ENCODE data around the gene SNX27. TPM values are rescaled to one million over a fixed set of nuclear protein-coding genes. Genes with fewer than 3 reads are reported as not detected.
"Not testable (repeated sequence)": the region's sequence is repeated elsewhere in the genome, so short reads cannot be mapped to it uniquely, and the experiment has no call there.

Gene SNX27
- total RNA-seq, 1 donor from 2014 or later = 33.9 TPM

DNA sequence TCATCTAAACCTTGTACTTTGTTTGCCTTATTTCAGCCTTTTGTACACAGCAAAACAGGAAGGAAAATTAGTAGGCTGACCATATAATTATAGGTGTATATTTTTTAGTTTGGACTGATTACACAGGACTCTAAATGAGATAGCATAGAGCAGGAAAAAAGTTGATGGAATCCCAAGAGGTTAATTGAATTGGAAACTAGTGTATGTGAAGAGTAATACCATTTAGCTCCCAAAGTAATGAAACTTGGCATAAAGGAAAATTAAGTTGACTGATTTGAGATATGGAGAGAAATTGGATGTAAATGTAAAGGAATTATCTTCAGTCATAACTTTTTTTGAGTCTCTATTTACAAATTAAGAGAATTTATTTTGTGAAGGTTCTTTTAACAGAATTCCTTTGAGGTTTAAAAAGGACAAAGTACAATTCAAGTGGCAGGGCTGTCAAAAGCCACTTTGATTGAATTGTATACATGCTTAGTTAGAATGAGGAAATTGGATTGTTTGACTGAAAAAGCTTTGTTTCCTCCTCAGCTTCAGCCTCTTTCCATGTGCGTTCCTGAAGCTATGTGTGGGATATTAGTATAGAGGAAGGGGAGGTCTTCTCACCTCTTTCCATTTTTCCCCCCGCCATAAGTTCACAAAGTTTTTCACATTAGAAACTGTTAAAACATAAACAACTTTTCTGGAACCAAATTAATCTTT is 26.4 kb downstream of the SNX27 start:
- Mint-ChIP-seq H3K27me3 (ENCODE audit: unreplicated experiment) (no peaks in the 10 kb centered on the region), H3K27ac (ENCODE audit: unreplicated experiment) (peak overlapping the region; percentile 76), H3K4me3 (ENCODE audit: unreplicated experiment) (no peak overlapping the region), H3K9me3 (ENCODE audit: unreplicated experiment) (no peaks in the 10 kb centered on the region), H3K36me3 (ENCODE audit: unreplicated experiment) (peaks cover 8% of the 10 kb centered on the region), H3K4me1 (ENCODE audit: unreplicated experiment) (peaks cover 56% of the 10 kb centered on the region)
- no peak for DNase-seq (ENCODE audit: extremely low spot score, unreplicated experiment)
- TF ChIP-seq, protein P1, sequence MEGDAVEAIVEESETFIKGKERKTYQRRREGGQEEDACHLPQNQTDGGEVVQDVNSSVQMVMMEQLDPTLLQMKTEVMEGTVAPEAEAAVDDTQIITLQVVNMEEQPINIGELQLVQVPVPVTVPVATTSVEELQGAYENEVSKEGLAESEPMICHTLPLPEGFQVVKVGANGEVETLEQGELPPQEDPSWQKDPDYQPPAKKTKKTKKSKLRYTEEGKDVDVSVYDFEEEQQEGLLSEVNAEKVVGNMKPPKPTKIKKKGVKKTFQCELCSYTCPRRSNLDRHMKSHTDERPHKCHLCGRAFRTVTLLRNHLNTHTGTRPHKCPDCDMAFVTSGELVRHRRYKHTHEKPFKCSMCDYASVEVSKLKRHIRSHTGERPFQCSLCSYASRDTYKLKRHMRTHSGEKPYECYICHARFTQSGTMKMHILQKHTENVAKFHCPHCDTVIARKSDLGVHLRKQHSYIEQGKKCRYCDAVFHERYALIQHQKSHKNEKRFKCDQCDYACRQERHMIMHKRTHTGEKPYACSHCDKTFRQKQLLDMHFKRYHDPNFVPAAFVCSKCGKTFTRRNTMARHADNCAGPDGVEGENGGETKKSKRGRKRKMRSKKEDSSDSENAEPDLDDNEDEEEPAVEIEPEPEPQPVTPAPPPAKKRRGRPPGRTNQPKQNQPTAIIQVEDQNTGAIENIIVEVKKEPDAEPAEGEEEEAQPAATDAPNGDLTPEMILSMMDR (IDR thresholded peaks at IDR 0.05) = no peak

DNA sequence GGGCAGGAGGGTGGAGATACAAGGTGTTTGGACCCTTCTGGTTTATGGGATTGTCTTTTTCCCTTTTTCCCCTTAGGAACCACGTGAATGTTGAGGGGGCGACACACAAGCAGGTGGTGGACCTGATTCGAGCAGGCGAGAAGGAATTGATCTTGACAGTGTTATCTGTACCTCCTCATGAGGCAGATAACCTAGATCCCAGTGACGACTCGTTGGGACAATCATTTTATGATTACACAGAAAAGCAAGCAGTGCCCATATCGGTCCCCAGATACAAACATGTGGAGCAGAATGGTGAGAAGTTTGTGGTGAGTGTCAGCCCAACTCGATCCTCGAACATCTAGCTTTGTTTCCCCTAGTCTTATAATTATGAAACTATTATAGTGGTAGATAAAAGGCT is 27.0 kb downstream of the SNX27 start:
- Mint-ChIP-seq H3K27ac (ENCODE audit: unreplicated experiment) (no peak overlapping the region), H3K4me3 (ENCODE audit: unreplicated experiment) (no peak overlapping the region), H3K4me1 (ENCODE audit: unreplicated experiment) (peaks cover 55% of the 10 kb centered on the region), H3K36me3 (ENCODE audit: unreplicated experiment) (peaks cover 8% of the 10 kb centered on the region), H3K27me3 (ENCODE audit: unreplicated experiment) (no peaks in the 10 kb centered on the region), H3K9me3 (ENCODE audit: unreplicated experiment) (no peaks in the 10 kb centered on the region)
- TF ChIP-seq, protein P1 (IDR thresholded peaks at IDR 0.05) = no peak
- no peak for DNase-seq (ENCODE audit: extremely low spot score, unreplicated experiment)

GRCh38 chr1:151639466-151639865 is 27.6 kb downstream of the SNX27 start:
- Mint-ChIP-seq H3K27ac (ENCODE audit: unreplicated experiment) (peak overlapping the region; percentile 59), H3K36me3 (ENCODE audit: unreplicated experiment) (peaks cover 9% of the 10 kb centered on the region), H3K4me3 (ENCODE audit: unreplicated experiment) (no peak overlapping the region), H3K9me3 (ENCODE audit: unreplicated experiment) (no peaks in the 10 kb centered on the region), H3K4me1 (ENCODE audit: unreplicated experiment) (peaks cover 52% of the 10 kb centered on the region), H3K27me3 (ENCODE audit: unreplicated experiment) (no peaks in the 10 kb centered on the region)
- no peak for DNase-seq (ENCODE audit: extremely low spot score, unreplicated experiment)
- TF ChIP-seq, protein P1 (IDR thresholded peaks at IDR 0.05) = no peak

DNA sequence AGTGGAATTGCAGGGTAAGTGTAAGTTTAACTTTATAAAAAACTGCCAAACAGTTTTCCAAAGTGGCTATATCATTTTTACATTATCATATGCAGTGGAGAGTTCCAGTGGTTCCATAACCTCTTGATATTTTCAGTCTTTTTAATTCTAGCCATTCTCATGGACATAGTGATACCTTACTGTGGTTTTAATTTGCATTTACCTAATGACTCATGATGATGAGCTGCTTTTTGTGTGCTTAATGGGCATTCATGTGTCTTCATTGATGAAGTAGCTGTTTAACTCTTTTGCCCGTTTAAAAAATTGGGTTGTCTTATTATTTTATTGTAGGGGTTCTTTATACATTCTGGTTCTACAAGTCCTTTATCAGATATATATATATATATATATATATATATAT is 29.4 kb downstream of the SNX27 start:
- peaks cover 10% of the 10 kb centered on the region for H3K36me3 Mint-ChIP-seq (ENCODE audit: unreplicated experiment)
- H3K27ac Mint-ChIP-seq (ENCODE audit: unreplicated experiment) = no peak overlapping the region
- TF ChIP-seq, protein P1 (IDR thresholded peaks at IDR 0.05) = no peak
- no peak overlapping the region for H3K4me3 Mint-ChIP-seq (ENCODE audit: unreplicated experiment)
- DNase-seq (ENCODE audit: extremely low spot score, unreplicated experiment) = no peak
- peaks cover 41% of the 10 kb centered on the region for H3K4me1 Mint-ChIP-seq (ENCODE audit: unreplicated experiment)
- H3K9me3 Mint-ChIP-seq (ENCODE audit: unreplicated experiment) = peaks cover 3% of the 10 kb centered on the region
- no peaks in the 10 kb centered on the region for H3K27me3 Mint-ChIP-seq (ENCODE audit: unreplicated experiment)

DNA sequence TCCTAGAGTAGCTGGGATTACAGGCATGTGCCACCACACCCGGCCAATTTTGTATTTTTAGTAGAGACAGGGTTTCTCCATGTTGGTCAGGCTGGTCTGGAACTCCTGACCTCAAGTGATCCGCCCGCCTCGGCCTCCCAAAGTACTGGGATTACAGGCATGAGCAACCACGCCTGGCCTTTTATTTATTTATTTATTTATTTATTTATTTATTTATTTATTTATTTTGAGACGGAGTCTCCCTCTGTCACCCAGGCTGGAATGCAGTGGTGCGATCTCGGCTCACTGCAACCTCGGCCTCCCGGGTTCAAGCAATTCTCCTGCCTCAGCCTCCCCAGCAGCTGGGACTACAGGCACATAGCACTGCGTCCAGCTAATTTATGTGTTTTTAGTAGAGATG is 31.2 kb downstream of the SNX27 start:
- H3K4me3 Mint-ChIP-seq (ENCODE audit: unreplicated experiment); H3K9me3 Mint-ChIP-seq (ENCODE audit: unreplicated experiment); H3K27ac Mint-ChIP-seq (ENCODE audit: unreplicated experiment); H3K27me3 Mint-ChIP-seq (ENCODE audit: unreplicated experiment); DNase-seq (ENCODE audit: extremely low spot score, unreplicated experiment): not testable (repeated sequence)
- Mint-ChIP-seq H3K4me1 (ENCODE audit: unreplicated experiment) (peaks cover 23% of the 10 kb centered on the region), H3K36me3 (ENCODE audit: unreplicated experiment) (peaks cover 10% of the 10 kb centered on the region)

Measured in osteocyte (in vitro differentiated cells).